GM19035 (cell line): ENCODE measurements around the gene LEMD1.
"Not testable (repeated sequence)": the region's sequence is repeated elsewhere in the genome, so short reads cannot be mapped to it uniquely, and the experiment has no call there.

ENCODE experiments used
- ATAC-seq: cut with Tn5 transposase; IDR thresholded peaks from one replicate; pipeline ENCODE4 v1.9.1; 2021; ENCODE audit not compliant: unreplicated experiment

The LEMD1 gene

GRCh38 chr1:205430696-205431305 lies 8.9 kb upstream of the LEMD1 start:
- no peak for ATAC-seq

GRCh38 chr1:205429762-205430695 lies 8.2 kb upstream of the LEMD1 start:
- ATAC-seq = no peak

- no peak for ATAC-seq
These were observed 3.2 kb upstream of the LEMD1 start for GRCh38 chr1:205424901-205425600.

- no peak for ATAC-seq
These were observed 2.1 kb upstream of the LEMD1 start for GRCh38 chr1:205423814-205424399.

- no peak for ATAC-seq
These were observed 1.3 kb upstream of the LEMD1 start for GRCh38 chr1:205422993-205423642.

- no peak for ATAC-seq
These were observed 918 bp downstream of the LEMD1 start for GRCh38 chr1:205420938-205421337.

GRCh38 chr1:205417870-205418635 lies 3.8 kb downstream of the LEMD1 start:
- ATAC-seq = no peak

- ATAC-seq = no peak
These were observed 5.5 kb downstream of the LEMD1 start for GRCh38 chr1:205416322-205416721.

- no peak for ATAC-seq
These were observed 11.1 kb downstream of the LEMD1 start for GRCh38 chr1:205410581-205411298.

- no peak for ATAC-seq
These were observed 13.9 kb downstream of the LEMD1 start for GRCh38 chr1:205407970-205408369.

GRCh38 chr1:205406252-205406651 lies 15.6 kb downstream of the LEMD1 start:
- ATAC-seq = not testable (repeated sequence)

GRCh38 chr1:205404484-205404883 lies 17.4 kb downstream of the LEMD1 start:
- ATAC-seq = not testable (repeated sequence)

GRCh38 chr1:205398586-205398985 lies 23.3 kb downstream of the LEMD1 start:
- no peak for ATAC-seq

GRCh38 chr1:205396967-205397616 lies 24.8 kb downstream of the LEMD1 start:
- no peak for ATAC-seq

- no peak for ATAC-seq
These were observed 26.2 kb downstream of the LEMD1 start for GRCh38 chr1:205395616-205396015.

GRCh38 chr1:205392650-205393049 lies 29.2 kb downstream of the LEMD1 start:
- no peak for ATAC-seq

GRCh38 chr1:205391386-205391785 lies 30.5 kb downstream of the LEMD1 start:
- no peak for ATAC-seq

GRCh38 chr1:205387845-205388244 lies 34.0 kb downstream of the LEMD1 start:
- ATAC-seq = no peak

GRCh38 chr1:205382990-205383389 lies 38.9 kb downstream of the LEMD1 start:
- not testable (repeated sequence) for ATAC-seq
